Thymus (tissue), 11 donors: ENCODE data around the gene ADAMTS9. TPM values are rescaled to one million over a fixed set of nuclear protein-coding genes. Genes with fewer than 3 reads are reported as not detected.

ENCODE experiments used
- DNase-seq, 9 donors: peaks; one replicate each; pipeline ENCODE4 v3.0.0-alpha.2; 2013; ENCODE audit warnings: low spot score in 9 of 9, low read depth in 6 of 9, missing footprints in 1 of 9
- H3K27ac ChIP-seq, 2 donors: one replicate each; pipeline ENCODE4 v1.5.1; 2013; ENCODE audit warnings: control low read depth in 1 of 2, low read depth in 1 of 2, low read length in 1 of 2, mild to moderate bottlenecking in 1 of 2, moderate library complexity in 1 of 2
- H3K27me3 ChIP-seq, 2 donors: one replicate each; pipeline ENCODE4 v1.5.1; 2013; ENCODE audit warnings: low read length in 1 of 2; ENCODE audit not compliant: control insufficient read depth in 2 of 2, insufficient read depth in 1 of 2
- H3K36me3 ChIP-seq, 2 donors: one replicate each; pipeline ENCODE4 v1.5.1; 2013; ENCODE audit warnings: low read length in 1 of 2, mild to moderate bottlenecking in 1 of 2, moderate library complexity in 1 of 2; ENCODE audit not compliant: control insufficient read depth in 2 of 2, insufficient read depth in 2 of 2
- H3K4me1 ChIP-seq, 2 donors: one replicate each; pipeline ENCODE4 v1.5.1; 2013; ENCODE audit warnings: low read length in 2 of 2; ENCODE audit not compliant: control insufficient read depth in 2 of 2, insufficient read depth in 2 of 2
- H3K4me3 ChIP-seq, 2 donors: one replicate each; pipeline ENCODE4 v1.5.1; 2013; ENCODE audit warnings: low read length in 2 of 2, control low read depth in 1 of 2, mild to moderate bottlenecking in 1 of 2
- H3K9me3 ChIP-seq, 2 donors: one replicate each; pipeline ENCODE4 v1.5.1; 2013; ENCODE audit warnings: low read length in 1 of 2, mild to moderate bottlenecking in 1 of 2; ENCODE audit not compliant: control insufficient read depth in 2 of 2, insufficient read depth in 1 of 2
- WGBS: extraction: QIAGEN DNeasy Blood & Tissue Kit; methylation state at CpG from one replicate; pipeline ENCODE4 v1.1.7; 2013; 5-methylcytosine and 5-hydroxymethylcytosine counted together
- polyA plus RNA-seq: library from polyadenylated mRNA; stranded (reverse); fragments of 200-250 nt; gene quantifications from one replicate; pipeline ENCODE4 v1.2.3, GENCODE V29; 2013
- total RNA-seq: library from RNA; stranded (reverse); fragments of 120-200 nt; gene quantifications from one replicate; pipeline ENCODE4 v1.2.4, GENCODE V29; 2013
- donor health status: healthy.

The ADAMTS9 gene
- total and polyA plus RNA-seq, 2 donors: 3.7 to 8.0 TPM

DNA sequence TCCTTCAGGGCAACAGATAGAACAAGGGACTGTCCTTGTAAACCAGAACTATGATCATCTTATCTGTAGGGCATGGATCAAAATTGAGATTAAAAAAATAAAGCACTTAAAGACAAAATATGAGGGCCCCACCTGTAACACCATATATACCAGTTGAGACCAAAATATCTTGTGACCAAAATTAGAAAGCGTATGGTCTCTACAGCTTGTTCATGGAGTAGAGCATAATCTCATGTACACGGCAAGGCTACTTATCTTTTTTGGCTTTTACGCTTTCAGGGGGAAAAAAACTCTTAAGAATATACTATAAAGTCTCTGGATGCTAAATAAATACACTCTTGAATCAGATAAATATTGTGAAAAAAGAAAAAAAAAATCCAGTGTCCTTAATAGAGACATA lies 49.3 kb downstream of the ADAMTS9 start:
- no peaks in the 10 kb centered on the region for H3K27me3 ChIP-seq
- H3K4me1 ChIP-seq: no peaks in the 10 kb centered on the region
- no peaks in the 10 kb centered on the region for H3K36me3 ChIP-seq
- no peaks in the 10 kb centered on the region for H3K9me3 ChIP-seq
- WGBS: 64% methylated on average over 3 of the region's 3 CpGs
- no peak overlapping the region for H3K4me3 ChIP-seq
- no peak overlapping the region for H3K27ac ChIP-seq
- DNase-seq: no peak

DNA sequence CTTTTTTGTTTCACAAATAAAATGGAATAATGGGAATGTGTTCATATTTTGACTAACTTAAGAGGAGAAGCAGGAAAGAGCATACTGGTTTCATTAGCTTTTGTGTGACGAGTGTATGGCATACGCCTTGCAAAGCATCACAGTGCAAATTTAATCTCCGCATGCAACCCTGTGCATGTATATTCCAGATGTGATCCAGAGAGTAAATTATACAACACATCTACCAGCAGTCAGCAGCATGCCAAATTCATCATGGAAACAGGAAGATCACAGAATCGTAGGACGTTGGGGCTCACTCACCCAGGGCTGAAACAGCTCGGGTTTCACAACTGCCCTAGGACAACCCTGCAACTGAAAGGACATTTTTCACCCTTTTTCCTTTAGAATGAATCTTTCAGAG lies 53.4 kb downstream of the ADAMTS9 start:
- Histone ChIP-seq H3K27ac (no peak overlapping the region), H3K36me3 (no peaks in the 10 kb centered on the region), H3K4me1 (no peaks in the 10 kb centered on the region), H3K4me3 (no peak overlapping the region), H3K9me3 (no peaks in the 10 kb centered on the region), H3K27me3 (no peaks in the 10 kb centered on the region)
- DNase-seq: no peak
- 77% methylated on average over 6 of the region's 6 CpGs for WGBS

GRCh38 chr3:64631951-64632350 lies 55.8 kb downstream of the ADAMTS9 start:
- 96% methylated on average over 1 of the region's 1 CpG for WGBS
- Histone ChIP-seq H3K4me1 (no peaks in the 10 kb centered on the region), H3K36me3 (no peaks in the 10 kb centered on the region), H3K27me3 (no peaks in the 10 kb centered on the region), H3K9me3 (no peaks in the 10 kb centered on the region), H3K27ac (no peak overlapping the region), H3K4me3 (no peak overlapping the region)
- no peak for DNase-seq

DNA sequence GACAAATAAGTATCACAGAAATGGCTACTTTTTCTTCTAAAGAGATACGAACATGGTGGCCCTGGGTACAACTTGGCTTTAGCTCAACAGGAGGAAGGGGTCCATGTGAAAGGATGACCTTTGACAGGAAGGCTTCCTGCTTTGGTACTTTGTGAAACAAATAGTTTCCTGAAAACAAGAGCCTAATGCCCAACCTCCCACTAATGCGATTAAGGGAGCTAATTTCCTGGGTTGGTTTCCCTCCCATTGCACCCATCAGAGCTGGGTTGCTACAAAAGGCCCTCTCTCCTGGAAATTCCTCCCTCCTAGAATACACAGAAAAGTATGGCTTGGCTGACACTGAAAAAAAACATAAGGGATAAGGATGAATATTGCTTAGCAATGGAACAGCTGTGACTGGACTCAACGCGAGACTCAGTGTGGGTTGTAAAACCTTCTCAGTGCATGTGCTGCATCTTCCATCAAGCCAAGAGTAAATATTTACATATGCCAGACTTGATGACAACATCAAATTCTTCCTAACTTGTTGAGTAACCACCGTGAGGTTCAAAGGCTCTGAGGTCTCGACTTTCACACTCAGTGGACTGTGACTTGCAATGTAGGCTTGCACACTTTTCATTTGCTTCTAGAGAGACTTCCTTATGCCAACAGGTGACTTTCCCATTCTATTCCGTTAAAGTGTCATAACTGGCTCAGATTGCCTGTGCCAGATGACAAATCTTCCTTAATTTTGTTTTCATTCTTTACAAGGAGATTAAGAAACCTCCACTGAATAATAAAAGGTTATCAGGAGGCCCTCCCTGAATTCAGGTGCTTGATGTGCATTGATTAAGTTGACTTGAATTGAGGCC lies 60.1 kb downstream of the ADAMTS9 start:
- 84% methylated on average over 7 of the region's 7 CpGs for WGBS
- no peaks in the 10 kb centered on the region for H3K36me3 ChIP-seq
- no peak for DNase-seq

GRCh38 chr3:64627042-64627441 lies 60.8 kb downstream of the ADAMTS9 start:
- Histone ChIP-seq H3K4me3 (no peak overlapping the region), H3K36me3 (no peaks in the 10 kb centered on the region), H3K4me1 (no peaks in the 10 kb centered on the region), H3K9me3 (no peaks in the 10 kb centered on the region), H3K27me3 (no peaks in the 10 kb centered on the region), H3K27ac (no peak overlapping the region)
- WGBS: 86% methylated on average over 5 of the region's 5 CpGs
- DNase-seq: no peak

More for the DNA sequence above, 60.1 kb downstream of the ADAMTS9 start:
- Histone ChIP-seq H3K4me1 (no peaks in the 10 kb centered on the region), H3K4me3 (no peak overlapping the region), H3K9me3 (no peaks in the 10 kb centered on the region), H3K27me3 (no peaks in the 10 kb centered on the region), H3K27ac (no peak overlapping the region)

DNA sequence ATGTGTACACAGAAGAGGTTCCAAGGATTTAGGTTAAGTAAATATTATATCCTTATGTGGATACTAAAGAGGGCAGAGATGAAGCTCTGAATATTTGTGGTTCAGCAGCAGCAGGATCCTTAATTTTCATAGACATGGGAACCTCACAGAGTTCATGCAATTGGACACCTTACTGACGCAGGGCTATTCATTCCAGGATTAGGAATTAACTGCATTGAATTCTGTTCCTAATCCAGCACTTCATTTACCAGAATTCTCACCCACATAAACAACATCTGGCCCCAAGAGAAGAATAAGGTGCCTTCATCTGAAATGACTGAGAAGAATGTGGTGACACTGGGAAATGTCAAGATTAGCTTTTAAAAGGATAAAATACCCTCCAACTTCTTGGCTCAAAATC lies 62.4 kb downstream of the ADAMTS9 start:
- Histone ChIP-seq H3K27me3 (no peaks in the 10 kb centered on the region), H3K4me1 (no peaks in the 10 kb centered on the region), H3K4me3 (no peak overlapping the region), H3K27ac (no peak overlapping the region), H3K9me3 (no peaks in the 10 kb centered on the region), H3K36me3 (no peaks in the 10 kb centered on the region)
- no peak for DNase-seq
- 88% methylated on average over 1 of the region's 1 CpG for WGBS

- H3K27ac ChIP-seq: no peak overlapping the region
- no peaks in the 10 kb centered on the region for H3K36me3 ChIP-seq
- no peaks in the 10 kb centered on the region for H3K27me3 ChIP-seq
- no peaks in the 10 kb centered on the region for H3K9me3 ChIP-seq
- 63% methylated on average over 2 of the region's 2 CpGs for WGBS
- H3K4me3 ChIP-seq: no peak overlapping the region
- H3K4me1 ChIP-seq: no peaks in the 10 kb centered on the region
- no peak for DNase-seq
Measured at GRCh38 chr3:64623125-64623524, 64.7 kb downstream of the ADAMTS9 start.

DNA sequence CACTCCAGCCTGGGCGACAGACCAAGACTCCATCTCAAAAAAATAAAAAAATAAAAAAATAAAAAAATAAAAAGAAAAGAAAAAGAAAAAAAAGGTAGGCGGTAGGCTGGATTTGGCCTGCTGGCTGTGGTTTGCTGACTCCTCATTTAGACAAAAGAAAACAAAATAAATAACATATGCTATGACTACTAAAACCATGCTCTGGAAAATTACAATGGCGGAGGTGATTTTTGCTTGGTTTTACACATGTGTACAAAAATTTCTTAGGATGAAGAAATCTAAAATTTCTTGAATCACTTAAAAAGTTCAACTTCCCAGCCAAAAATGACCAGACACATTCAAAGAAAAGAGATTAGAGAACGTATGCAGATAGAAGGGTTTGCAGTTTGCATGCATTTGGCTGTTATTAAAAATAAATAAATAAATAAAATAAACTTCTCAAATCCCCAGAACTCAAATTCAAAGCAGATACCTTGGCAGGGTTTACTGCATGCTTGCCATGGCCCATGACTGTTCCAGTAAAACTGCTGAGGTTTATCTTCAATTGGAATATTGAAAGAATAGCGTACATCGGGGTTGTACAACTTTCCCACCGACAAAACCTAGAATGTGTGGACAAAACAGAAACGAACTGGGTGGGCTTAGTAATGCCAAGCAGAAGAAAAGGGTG lies 65.9 kb downstream of the ADAMTS9 start:
- 94% methylated on average over 8 of the region's 8 CpGs for whole genome bisulfite sequencing
- no peak for DNase-seq
- no peaks in the 10 kb centered on the region for H3K36me3 ChIP-seq

DNA sequence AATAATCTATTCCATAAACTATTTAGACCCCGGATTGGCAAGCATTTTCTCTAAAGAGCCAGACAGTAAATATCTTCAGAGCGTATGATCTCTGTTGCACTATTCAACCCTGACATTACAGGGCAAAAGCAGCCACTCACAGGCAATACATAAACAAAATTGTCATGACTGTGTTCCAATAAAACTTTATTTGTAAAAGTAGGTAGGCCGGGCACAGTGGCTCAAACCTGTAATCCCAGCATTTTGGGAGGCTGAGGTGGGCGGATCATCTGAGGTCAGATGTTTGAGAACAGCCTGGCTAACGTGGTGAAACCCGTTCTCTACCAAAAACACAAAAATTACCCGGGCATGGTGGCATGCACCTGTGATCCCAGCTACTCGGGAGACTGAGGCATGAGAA lies 66.5 kb downstream of the ADAMTS9 start:
- no peak for DNase-seq
- H3K9me3 ChIP-seq: no peaks in the 10 kb centered on the region
- no peaks in the 10 kb centered on the region for H3K36me3 ChIP-seq

More for the DNA sequence above, 65.9 kb downstream of the ADAMTS9 start:
- Histone ChIP-seq H3K4me1 (no peaks in the 10 kb centered on the region), H3K4me3 (no peak overlapping the region), H3K9me3 (no peaks in the 10 kb centered on the region), H3K27me3 (no peaks in the 10 kb centered on the region), H3K27ac (no peak overlapping the region)

More for the DNA sequence above, 66.5 kb downstream of the ADAMTS9 start:
- Histone ChIP-seq H3K27me3 (no peaks in the 10 kb centered on the region), H3K27ac (no peak overlapping the region), H3K4me3 (no peak overlapping the region), H3K4me1 (no peaks in the 10 kb centered on the region)
- 94% methylated on average over 8 of the region's 8 CpGs for WGBS
